B cell (primary cell): ENCODE data around the gene NDUFS5. TPM values are rescaled to one million over a fixed set of nuclear protein-coding genes. Genes with fewer than 3 reads are reported as not detected.

ENCODE experiments used
- ATAC-seq: fragments of 200-7000 bp; cut with Tn5 transposase; one replicate; pipeline ENCODE4 v1.10.0; 2021; ENCODE audit warnings: low read depth, mild to moderate bottlenecking, moderate number of reproducible peaks, moderate library complexity
- CTCF ChIA-PET: fragments of 350-600 bp; sonication (Branson Sonifier 250); formaldehyde crosslinking; loops from one replicate; lab custom pipeline; 2021; ENCODE audit warnings: antibody characterized with exemption, inconsistent platforms; lab: Charles Lee
- POLR2A ChIA-PET: fragments of 350-600 bp; sonication (Branson Sonifier 250); formaldehyde crosslinking; loops from one replicate; lab custom pipeline; 2021; ENCODE audit warnings: antibody characterized with exemption; lab: Charles Lee
- DNase-seq: peaks from one replicate; pipeline ENCODE4 v3.0.0; 2013
- H2AFZ ChIP-seq: 2 replicates; pipeline ENCODE4 v1.6.1; 2012; ENCODE audit warnings: mild to moderate bottlenecking, low read depth, low read length; ENCODE audit not compliant: insufficient read depth, poor library complexity, severe bottlenecking
- H3K27ac ChIP-seq, 2 donors: 1 replicate in 1 of 2; 2 replicates in 1 of 2; pipeline ENCODE4 v1.5.1; 2012 to 2013; ENCODE audit warnings: low read length in 2 of 2, mild to moderate bottlenecking in 2 of 2, moderate library complexity in 1 of 2
- H3K27me3 ChIP-seq, 4 experiments: fragments of 200-600 bp in 1 of 4; sonication (generic) in 1 of 4; replicated peaks in 1 of 4; 1 replicate in 2 of 4; 2 replicates in 2 of 4; pipeline versions ENCODE4 v1.6.1 to v1.7.0; 2013 to 2016; ENCODE audit warnings: low read length in 3 of 4, mild to moderate bottlenecking in 2 of 4, mixed read lengths in 1 of 4, moderate library complexity in 1 of 4; ENCODE audit not compliant: insufficient read depth in 4 of 4, control insufficient read depth in 3 of 4; ENCODE audit errors: control extremely low read depth in 1 of 4
- H3K36me3 ChIP-seq, 2 experiments: replicated peaks in 1 of 2; 1 replicate in 1 of 2; 2 replicates in 1 of 2; pipeline versions ENCODE4 v1.6.1 to v1.7.1; 2013; ENCODE audit warnings: low read length in 1 of 2; ENCODE audit not compliant: insufficient read depth in 2 of 2, control insufficient read depth in 1 of 2; ENCODE audit errors: control extremely low read depth in 1 of 2, extremely low read depth in 1 of 2
- H3K4me1 ChIP-seq, 2 donors: fragments of 200-600 bp in 1 of 2; sonication (generic) in 1 of 2; 1 replicate in 1 of 2; 2 replicates in 1 of 2; pipeline versions ENCODE4 v1.5.1 to v1.6.1; 2013 to 2017; ENCODE audit warnings: low read length in 2 of 2; ENCODE audit not compliant: control insufficient read depth in 2 of 2, insufficient read depth in 2 of 2
- H3K4me2 ChIP-seq: replicated peaks from 2 replicates; pipeline ENCODE3; 2012; ENCODE audit warnings: mild to moderate bottlenecking, low read depth, low read length; ENCODE audit not compliant: poor library complexity, severe bottlenecking
- H3K4me3 ChIP-seq, 5 experiments: fragments of 200-600 bp in 1 of 5; sonication (generic) in 1 of 5; 1 replicate in 3 of 5; 2 replicates in 2 of 5; pipeline versions ENCODE4 v1.5.1 to v1.7.0; 2011 to 2016; ENCODE audit warnings: low read length in 4 of 5, mild to moderate bottlenecking in 4 of 5, low read depth in 2 of 5, control low read depth in 1 of 5, moderate library complexity in 1 of 5; ENCODE audit not compliant: insufficient read depth in 1 of 5; ENCODE audit errors: control extremely low read depth in 1 of 5, extremely low read depth in 1 of 5
- H3K79me2 ChIP-seq: fragments of 200-600 bp; sonication (generic); one replicate; pipeline ENCODE4 v1.6.0; 2016; ENCODE audit warnings: low read length; ENCODE audit not compliant: control insufficient read depth, insufficient read depth
- H3K9ac ChIP-seq: fragments of 200-600 bp; sonication (generic); 2 replicates; pipeline ENCODE4 v1.6.1; 2017; ENCODE audit warnings: mild to moderate bottlenecking, low read length, moderate library complexity
- H3K9me3 ChIP-seq, 3 donors: one replicate each; pipeline versions ENCODE4 v1.6.1 to v1.7.1; 2013; ENCODE audit warnings: low read length in 2 of 3; ENCODE audit not compliant: control insufficient read depth in 2 of 3, insufficient read depth in 1 of 3; ENCODE audit errors: control extremely low read depth in 1 of 3
- H4K20me1 ChIP-seq: 2 replicates; pipeline ENCODE4 v1.6.0; 2012; ENCODE audit warnings: mild to moderate bottlenecking, low read length; ENCODE audit not compliant: insufficient read depth, control insufficient read depth, poor library complexity, severe bottlenecking
- H3K27ac Mint-ChIP-seq: one replicate; pipeline ENCODE4 v1.8.0; 2021; ENCODE audit warnings: mixed read lengths
- H3K27me3 Mint-ChIP-seq: one replicate; pipeline ENCODE4 v1.8.0; 2021; ENCODE audit warnings: mixed read lengths
- H3K4me1 Mint-ChIP-seq: one replicate; pipeline ENCODE4 v1.8.0; 2021; ENCODE audit warnings: mixed read lengths
- H3K4me3 Mint-ChIP-seq: one replicate; pipeline ENCODE4 v1.8.0; 2021; ENCODE audit warnings: mixed read lengths
- H3K9me3 Mint-ChIP-seq: one replicate; pipeline ENCODE4 v1.8.0; 2022; ENCODE audit warnings: mixed read lengths; ENCODE audit not compliant: insufficient read depth
- CTCF ChIP-seq: fragments of 200-600 bp; IDR thresholded peaks from one replicate; pipeline ENCODE4 v1.8.0; 2022; ENCODE audit warnings: antibody characterized with exemption, mild to moderate bottlenecking
- EZH2 ChIP-seq: IDR thresholded peaks from 2 replicates; pipeline ENCODE4 v1.6.1; 2012; ENCODE audit warnings: borderline replicate concordance, low read depth, mild to moderate bottlenecking, moderate library complexity, low read length; ENCODE audit not compliant: insufficient read depth, poor library complexity, severe bottlenecking
- WGBS: methylation state at CpG from one replicate; pipeline ENCODE4 v1.1.5; 2013; ENCODE audit warnings: missing lambda C conversion rate; ENCODE audit not compliant: insufficient coverage; 5-methylcytosine and 5-hydroxymethylcytosine counted together
- intact Hi-C: fragments of 100-400 bp; cut with micrococcal nuclease; formaldehyde crosslinking; loops from one replicate; pipeline ENCODE4 v1.10.0; 2022
- polyA plus RNA-seq: library from polyadenylated mRNA; depleted of rRNA; stranded (reverse); fragments of >200 nt; gene quantifications from 2 replicates; pipeline ENCODE4 v1.2.3, GENCODE V29; 2012
- total RNA-seq, 2 donors: library from RNA; stranded (reverse); fragments of 120-200 nt in 1 of 2; gene quantifications; 1 replicate in 1 of 2; 2 replicates in 1 of 2; pipeline versions ENCODE4 v1.2.3 to v1.2.4, GENCODE V29; 2013 to 2022

Gene NDUFS5
- total and polyA plus RNA-seq, 2 donors (not counting 1 experiment from before 2014, with no cell fraction given): 55.8 to 85.5 TPM

- no peaks in the 10 kb centered on the region for H3K27me3 Mint-ChIP-seq
- peaks cover 29% of the 10 kb centered on the region for H3K4me1 Mint-ChIP-seq
- H3K9me3 Mint-ChIP-seq: no peaks in the 10 kb centered on the region
- intact Hi-C loops: no loop called here
- H3K27ac Mint-ChIP-seq: no peak overlapping the region
- Histone ChIP-seq H3K4me3 (no peak overlapping the region), H3K9ac (no peak overlapping the region), H3K36me3 (no peaks in the 10 kb centered on the region), H3K27me3 (no peaks in the 10 kb centered on the region), H3K4me2 (no peak overlapping the region), H3K9me3 (no peaks in the 10 kb centered on the region), H3K79me2 (no peaks in the 10 kb centered on the region), H3K4me1 (peaks cover 3 to 15% of the 10 kb centered on the region in 2 donors), H4K20me1 (no peaks in the 10 kb centered on the region), H2AFZ (no peak overlapping the region), H3K27ac (no peak overlapping the region)
- POLR2A ChIA-PET: no interaction called here
- no peak for TF ChIP-seq EZH2
- TF ChIP-seq CTCF: no peak
- 100% methylated on average over 3 of the region's 6 CpGs for WGBS
- no peak for DNase-seq
- no peak overlapping the region for H3K4me3 Mint-ChIP-seq
- CTCF ChIA-PET: no interaction called here
- no peak for ATAC-seq
Observed at GRCh38 chr1:39046613-39047210, 20.6 kb downstream of the NDUFS5 start.

GRCh38 chr1:39047374-39048229 is 21.5 kb downstream of the NDUFS5 start:
- 66% methylated on average over 7 of the region's 12 CpGs for WGBS
- Histone ChIP-seq H2AFZ (no peak overlapping the region), H3K27ac (no peak overlapping the region), H3K79me2 (no peaks in the 10 kb centered on the region), H3K9ac (no peak overlapping the region), H3K27me3 (no peaks in the 10 kb centered on the region), H4K20me1 (no peaks in the 10 kb centered on the region), H3K9me3 (no peaks in the 10 kb centered on the region), H3K36me3 (no peaks in the 10 kb centered on the region), H3K4me1 (peaks cover 3 to 15% of the 10 kb centered on the region in 2 donors), H3K4me2 (no peak overlapping the region), H3K4me3 (no peak overlapping the region)
- intact Hi-C loops: no loop called here
- no peak for TF ChIP-seq CTCF
- TF ChIP-seq EZH2: no peak
- POLR2A ChIA-PET: no interaction called here
- Mint-ChIP-seq H3K9me3 (no peaks in the 10 kb centered on the region), H3K4me3 (no peak overlapping the region), H3K27ac (no peak overlapping the region), H3K27me3 (no peaks in the 10 kb centered on the region), H3K4me1 (peaks cover 30% of the 10 kb centered on the region)
- CTCF ChIA-PET: no interaction called here
- ATAC-seq: peak; percentile 49
- DNase-seq: peak; percentile 17
